NCI-H460 (cell line): ENCODE data around the gene GNAT1. TPM values are rescaled to one million over a fixed set of nuclear protein-coding genes. Genes with fewer than 3 reads are reported as not detected.

Experiments used
- DNase-seq: peaks from one replicate; pipeline ENCODE4 v3.0.0-alpha.2; 2016; ENCODE audit warnings: low read depth; ENCODE audit errors: extremely low read depth
- total RNA-seq: library from RNA; depleted of rRNA; stranded (reverse); fragments of >200 nt; shearing (Covaris generic); gene quantifications from 2 replicates; pipeline ENCODE4 v1.2.3, GENCODE V29; 2014

Gene GNAT1
- total RNA-seq, 1 experiment from 2014 or later = not detected

DNA sequence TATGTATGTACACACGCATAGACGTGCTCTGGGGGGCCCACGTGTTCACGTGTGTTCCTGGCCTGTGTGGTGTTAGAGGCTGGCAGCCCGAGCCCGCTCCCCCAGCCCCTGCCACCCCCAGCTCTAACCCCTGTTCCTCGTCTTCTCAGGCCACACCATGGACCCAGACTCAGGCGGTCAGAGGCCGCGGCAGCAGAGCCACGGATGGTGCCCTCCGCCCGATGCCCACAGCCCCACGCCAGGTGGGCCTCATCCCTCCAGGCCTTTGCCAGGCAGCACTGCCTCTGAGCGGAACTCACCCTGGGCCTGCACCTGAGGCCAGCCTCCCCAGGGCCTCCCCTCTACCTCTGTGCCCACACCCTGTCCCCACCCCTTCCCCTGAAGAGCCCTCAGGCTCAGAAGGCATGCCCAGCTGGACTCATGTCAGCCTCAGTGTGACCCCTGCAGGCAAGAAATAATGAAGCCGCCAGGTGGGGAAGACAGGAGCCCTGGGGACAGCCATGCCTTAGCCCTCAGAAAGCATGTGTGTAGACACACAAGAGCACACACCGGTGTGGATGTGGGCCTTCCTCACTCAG lies 16.4 kb upstream of the GNAT1 start:
- DNase-seq = no peak

DNA sequence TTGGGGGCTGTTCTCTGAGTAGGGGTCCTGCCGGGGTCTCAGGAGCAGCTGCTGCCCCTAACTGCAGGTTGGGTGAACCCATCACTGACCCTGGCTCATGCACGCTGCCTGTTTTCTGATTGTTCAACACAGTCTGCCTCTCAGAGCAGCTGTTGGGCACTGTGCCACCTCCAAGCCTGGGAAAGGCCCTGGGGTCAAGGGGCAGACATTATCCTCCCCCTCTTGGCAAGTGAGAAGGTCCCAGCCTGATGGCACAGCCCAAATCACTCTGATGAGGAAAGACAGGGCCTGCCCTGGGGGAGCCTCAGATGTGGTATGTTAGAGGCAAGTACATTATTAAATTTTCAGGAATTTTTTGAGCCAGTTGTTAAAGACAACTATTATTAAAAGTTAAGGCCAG lies 14.1 kb upstream of the GNAT1 start:
- DNase-seq = no peak

DNA sequence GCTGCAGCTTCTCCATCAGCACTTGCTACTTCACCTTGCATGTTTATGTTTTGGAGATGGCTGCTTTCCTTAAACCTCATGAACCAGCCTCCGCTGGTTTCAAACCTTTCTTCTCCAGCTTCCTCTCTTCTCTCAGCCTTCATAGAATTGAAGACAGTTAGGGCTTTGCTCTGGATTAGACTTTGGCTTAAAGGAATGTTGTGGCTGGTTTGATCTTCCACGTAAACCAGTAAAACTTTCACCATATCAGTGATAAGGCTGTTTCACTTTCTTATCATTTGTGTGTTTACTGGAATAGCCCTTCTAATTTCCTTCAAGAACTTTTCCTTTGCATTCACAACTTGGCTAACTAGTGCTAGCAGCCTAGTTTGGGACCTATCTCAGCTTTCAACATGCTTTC lies 11.7 kb upstream of the GNAT1 start:
- DNase-seq = no peak

DNA sequence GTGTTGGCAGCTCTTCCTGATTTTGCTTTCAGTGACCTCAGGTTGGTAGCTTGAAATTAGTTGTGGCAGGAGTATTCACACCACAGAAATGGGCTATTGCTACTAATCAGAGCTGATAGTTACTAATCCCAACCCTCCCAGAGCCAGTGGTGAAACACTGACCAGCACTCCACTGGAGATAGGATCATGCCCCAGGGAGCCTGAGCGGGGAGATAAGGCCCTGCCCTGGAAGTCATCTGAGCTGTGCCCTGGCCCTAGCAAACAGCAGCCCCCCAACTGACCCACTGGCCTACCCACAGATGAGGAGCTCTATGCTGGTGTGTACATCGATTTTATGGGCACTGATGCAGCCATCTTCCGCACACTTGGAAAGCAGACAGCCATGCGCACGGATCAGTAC lies 9.4 kb upstream of the GNAT1 start:
- no peak for DNase-seq

DNA sequence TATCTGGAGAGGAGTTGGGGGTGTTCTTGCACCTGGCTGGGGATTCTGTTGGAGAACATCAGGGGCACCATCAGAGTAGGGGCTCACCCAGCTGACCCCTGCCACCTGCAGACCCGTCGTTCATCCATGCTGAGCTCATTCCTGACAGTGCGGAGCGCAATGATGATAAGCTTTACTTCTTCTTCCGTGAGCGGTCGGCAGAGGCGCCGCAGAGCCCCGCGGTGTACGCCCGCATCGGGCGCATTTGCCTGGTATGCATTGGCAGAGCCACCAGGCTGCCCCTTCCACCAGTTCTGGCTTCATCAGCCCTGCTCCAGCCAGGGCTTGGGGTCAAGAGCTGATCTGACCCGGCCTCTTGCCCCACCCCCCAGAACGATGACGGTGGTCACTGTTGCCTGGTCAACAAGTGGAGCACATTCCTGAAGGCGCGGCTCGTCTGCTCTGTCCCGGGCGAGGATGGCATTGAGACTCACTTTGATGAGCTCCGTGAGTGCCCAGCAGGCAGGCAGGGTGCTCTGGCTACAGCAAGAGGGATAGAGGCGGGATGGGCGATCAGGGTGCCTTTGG lies 8.8 kb upstream of the GNAT1 start:
- DNase-seq = no peak

DNA sequence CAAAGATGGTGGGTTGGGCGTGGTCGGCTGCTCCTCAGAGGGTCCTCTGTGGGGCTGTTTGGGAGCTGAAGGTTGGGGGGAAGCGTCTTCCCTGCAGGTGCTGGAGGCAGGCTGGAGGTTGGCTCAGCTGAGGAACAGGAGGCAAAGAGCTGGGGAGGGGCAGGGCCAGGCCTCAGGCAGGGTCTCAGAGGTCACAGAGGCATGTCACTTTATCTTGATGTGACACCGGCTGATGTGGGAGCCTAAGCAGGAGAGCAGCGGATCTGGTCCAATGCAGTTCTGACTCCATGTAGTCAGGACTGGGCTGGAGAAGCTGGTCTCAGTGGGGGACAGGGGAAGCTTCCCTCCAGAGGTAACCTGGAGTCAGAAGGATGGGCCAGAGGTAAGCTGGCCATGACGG lies 7.7 kb upstream of the GNAT1 start:
- no peak for DNase-seq

DNA sequence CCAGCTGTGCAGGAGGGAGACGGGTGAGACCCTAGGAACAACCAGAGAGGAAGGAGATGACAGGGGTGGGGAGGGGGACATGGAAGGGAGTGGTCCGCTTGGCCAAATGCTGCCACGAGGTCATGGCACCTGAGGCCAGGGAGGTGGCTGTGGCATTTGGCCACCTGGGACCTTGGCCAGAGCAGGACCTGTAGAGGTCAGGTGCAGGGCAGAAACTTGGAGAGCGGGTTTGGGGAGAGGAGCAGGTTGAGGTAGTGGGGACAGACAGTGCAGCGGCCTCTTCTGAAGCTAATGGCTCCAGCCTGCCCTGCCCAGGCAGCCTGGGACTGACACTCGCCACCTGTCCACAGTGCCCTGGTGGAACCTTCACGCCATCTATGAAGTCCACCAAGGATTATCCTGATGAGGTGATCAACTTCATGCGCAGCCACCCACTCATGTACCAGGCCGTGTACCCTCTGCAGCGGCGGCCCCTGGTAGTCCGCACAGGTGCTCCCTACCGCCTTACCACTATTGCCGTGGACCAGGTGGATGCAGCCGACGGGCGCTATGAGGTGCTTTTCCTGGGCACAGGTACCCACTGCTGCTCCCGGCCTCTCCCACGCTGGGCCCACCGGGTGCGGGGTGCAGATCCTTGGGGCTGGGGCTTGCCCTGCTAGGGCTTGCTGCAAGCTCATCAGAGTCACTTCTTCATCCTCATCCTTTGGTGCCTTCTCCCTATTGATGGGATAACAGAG lies 7.0 kb upstream of the GNAT1 start:
- DNase-seq = no peak

DNA sequence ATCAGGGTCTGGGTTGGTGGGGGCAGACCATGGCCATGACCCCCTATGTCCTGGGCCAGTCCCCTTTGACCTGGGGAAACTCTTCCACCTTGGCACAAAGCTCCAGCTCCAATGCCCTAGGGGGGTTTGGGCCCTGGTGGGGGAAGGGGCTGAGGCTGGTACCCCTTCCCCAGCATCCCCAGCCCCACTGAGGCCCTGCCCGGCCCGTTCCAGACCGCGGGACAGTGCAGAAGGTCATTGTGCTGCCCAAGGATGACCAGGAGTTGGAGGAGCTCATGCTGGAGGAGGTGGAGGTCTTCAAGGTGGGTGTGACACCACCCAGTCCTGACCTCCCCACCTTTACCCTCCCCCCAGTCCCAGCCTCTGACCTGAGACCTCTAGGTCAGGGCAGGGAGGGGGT lies 6.2 kb upstream of the GNAT1 start:
- DNase-seq = no peak

DNA sequence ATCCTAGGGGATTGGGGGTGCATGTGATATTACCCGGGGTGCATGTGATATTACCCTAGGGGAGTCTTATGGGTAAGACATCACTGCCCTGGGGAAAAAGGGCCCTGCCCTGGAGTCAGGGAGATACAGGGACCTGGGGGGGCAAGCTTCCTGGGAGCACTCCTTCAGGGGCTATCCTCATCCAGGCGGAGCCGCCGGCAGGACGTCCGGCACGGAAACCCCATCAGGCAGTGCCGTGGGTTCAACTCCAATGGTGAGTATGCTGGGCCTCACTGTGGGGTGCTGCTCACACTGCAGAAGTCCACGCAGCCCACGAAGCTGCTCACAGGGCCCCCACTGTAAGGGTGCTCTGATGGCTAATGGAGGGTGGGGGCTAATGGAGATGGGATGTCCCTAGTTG lies 5.3 kb upstream of the GNAT1 start:
- DNase-seq = no peak

DNA sequence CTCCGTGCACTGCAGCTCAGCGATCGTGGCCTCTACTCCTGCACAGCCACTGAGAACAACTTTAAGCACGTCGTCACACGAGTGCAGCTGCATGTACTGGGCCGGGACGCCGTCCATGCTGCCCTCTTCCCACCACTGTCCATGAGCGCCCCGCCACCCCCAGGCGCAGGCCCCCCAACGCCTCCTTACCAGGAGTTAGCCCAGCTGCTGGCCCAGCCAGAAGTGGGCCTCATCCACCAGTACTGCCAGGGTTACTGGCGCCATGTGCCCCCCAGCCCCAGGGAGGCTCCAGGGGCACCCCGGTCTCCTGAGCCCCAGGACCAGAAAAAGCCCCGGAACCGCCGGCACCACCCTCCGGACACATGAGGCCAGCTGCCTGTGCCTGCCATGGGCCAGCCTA lies 3.7 kb upstream of the GNAT1 start:
- DNase-seq = no peak

DNA sequence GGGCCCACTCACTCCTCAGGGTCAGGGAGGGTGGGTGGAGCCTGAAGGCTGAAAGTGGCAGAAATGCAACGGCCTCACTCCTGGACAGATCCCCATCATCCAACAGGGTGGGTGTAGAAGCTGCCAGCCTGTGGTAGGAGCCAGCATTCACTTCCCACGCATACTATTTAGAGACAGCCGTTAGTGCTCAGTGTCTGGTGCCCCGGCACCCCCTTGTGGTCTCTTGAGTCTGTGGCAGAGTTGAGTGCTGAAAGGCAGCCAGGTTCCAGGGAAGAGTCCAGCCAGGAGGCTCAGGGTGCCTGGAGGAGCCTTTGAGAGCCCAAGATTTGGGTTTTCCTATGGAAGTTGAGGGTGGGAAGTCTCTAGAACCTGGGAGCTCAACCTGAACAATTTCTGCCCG lies 2.1 kb upstream of the GNAT1 start:
- peak; percentile 62 for DNase-seq

DNA sequence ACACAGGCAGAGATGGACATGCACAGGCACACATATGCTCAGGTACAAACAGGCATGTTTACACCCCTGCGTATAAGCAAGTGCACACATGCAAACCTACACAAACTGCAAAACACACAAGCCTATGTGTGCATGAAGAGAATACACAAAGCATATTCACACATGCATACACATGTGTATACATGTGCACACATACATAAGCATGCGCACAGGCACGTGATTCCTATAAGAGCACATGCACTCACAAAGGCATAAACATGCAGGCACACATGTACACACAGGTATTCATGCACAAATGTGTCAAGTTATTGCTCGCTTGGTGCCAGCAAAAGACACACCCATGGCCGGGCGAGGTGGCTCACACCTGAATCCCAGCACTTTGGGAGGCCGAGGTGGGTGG lies 1.4 kb upstream of the GNAT1 start:
- no peak for DNase-seq

DNA sequence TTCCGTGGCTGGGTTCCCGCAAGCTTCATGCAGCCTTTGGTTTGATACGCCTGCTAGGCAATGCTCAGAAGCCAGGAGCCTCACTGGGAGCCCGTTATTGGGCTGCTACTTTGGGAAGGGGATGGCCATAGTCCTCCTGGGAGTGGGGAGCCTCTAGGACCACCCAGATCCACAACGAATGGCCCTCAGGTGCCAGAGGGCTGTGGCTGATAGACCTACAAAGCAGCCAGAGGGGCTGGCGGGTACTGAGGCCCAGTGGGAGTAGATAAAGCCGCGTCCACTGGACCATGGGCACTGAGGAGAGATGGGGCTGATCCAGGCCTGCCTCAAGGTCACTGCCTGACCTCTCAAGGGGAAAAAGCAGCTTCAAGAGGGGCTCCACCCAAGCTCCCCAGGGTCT lies 714 bp downstream of the GNAT1 start:
- DNase-seq = no peak

DNA sequence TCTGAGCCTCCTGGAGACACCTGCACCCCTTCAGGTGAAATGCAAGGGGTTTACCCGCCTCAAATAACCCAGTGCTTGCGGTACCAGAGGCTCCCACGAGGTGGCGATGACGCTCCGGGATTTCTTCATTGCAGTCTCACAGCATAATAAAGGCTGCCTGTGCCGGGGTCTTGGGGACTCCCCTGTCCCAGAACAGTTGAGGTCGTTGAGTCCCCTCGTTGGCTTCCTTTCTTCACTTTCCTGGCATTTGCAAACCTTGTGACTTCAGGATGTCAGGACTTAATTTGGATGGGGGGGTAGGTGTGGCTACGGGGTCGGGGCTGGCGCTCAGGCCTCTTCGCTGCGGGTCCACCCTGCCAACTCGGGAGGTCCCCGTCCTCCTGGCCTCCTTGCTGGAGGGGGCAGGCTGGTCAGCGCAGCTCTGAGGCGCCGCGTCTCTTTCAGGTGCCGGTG lies 1.3 kb downstream of the GNAT1 start:
- peak; percentile 37 for DNase-seq

DNA sequence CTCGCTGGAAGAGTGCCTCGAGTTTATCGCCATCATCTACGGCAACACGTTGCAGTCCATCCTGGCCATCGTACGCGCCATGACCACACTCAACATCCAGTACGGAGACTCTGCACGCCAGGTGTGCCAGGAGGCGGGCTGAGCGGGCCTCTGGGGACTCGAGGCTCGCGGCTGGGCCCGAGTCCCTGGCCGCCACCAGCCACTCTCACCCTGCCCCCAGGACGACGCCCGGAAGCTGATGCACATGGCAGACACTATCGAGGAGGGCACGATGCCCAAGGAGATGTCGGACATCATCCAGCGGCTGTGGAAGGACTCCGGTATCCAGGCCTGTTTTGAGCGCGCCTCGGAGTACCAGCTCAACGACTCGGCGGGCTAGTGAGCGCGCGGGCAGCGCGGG lies 1.9 kb downstream of the GNAT1 start:
- DNase-seq = no peak

DNA sequence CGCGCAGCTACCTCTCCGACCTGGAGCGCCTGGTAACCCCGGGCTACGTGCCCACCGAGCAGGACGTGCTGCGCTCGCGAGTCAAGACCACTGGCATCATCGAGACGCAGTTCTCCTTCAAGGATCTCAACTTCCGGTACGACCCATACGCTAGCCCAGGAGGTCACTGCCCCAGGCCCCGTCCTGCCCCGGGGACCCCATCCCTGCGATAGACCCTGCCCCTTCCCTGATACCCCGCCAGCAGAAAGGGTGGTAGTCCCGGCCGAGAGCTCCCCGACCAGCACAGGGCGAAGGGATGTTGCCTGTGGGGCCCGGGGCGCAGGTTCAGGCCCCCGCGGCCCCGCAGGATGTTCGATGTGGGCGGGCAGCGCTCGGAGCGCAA lies 2.3 kb downstream of the GNAT1 start:
- DNase-seq = no peak

DNA sequence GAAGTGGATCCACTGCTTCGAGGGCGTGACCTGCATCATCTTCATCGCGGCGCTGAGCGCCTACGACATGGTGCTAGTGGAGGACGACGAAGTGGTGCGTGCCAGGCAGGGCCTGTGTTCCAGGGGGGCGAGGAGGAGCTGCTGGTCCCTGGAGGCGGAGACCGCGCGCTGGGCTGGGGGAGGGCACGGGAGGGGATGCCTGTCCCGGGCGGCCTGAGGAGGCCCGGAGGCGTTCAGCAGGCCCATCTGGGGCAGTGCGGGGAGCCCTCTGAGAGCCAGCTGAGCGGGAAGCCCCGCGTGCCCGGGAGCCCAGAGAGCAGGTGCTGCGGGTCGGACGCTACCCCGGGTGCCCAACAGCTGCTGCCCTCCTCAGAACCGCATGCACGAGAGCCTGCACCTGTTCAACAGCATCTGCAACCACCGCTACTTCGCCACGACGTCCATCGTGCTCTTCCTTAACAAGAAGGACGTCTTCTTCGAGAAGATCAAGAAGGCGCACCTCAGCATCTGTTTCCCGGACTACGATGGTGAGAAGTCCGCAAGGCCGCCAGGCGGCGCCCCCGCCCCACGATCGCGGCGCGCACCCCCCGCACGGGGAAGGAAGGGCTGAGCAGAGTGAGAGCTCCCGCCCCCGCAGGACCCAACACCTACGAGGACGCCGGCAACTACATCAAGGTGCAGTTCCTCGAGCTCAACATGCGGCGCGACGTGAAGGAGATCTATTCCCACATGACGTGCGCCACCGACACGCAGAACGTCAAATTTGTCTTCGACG lies 2.9 kb downstream of the GNAT1 start:
- DNase-seq = no peak

DNA sequence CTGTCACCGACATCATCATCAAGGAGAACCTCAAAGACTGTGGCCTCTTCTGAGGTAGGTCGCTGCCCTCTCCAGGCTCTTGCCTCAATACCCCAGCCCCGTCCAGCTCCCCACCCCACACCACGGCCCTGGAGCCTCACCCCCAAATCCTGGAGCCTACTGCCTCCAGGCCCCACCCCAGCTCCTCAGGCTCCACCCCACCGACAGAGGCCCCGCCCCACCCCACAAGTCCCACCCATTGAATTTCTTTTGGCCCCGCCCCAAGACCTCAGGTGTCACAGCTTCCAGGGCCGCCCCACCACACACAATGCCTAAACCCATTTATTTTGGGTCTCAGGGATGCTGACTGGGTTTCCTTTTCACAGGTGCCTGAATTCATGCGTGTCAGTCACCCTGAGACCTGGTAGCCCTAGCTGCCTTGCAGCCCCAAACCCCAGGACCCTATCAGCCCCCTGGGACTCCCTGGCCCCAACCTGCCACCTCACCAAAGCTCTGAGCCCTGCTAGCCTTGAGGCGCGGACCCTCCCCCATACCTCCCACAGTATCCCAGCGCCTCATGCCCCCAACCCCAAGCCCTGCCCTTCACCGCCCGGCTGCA lies 3.6 kb downstream of the GNAT1 start:
- no peak for DNase-seq

DNA sequence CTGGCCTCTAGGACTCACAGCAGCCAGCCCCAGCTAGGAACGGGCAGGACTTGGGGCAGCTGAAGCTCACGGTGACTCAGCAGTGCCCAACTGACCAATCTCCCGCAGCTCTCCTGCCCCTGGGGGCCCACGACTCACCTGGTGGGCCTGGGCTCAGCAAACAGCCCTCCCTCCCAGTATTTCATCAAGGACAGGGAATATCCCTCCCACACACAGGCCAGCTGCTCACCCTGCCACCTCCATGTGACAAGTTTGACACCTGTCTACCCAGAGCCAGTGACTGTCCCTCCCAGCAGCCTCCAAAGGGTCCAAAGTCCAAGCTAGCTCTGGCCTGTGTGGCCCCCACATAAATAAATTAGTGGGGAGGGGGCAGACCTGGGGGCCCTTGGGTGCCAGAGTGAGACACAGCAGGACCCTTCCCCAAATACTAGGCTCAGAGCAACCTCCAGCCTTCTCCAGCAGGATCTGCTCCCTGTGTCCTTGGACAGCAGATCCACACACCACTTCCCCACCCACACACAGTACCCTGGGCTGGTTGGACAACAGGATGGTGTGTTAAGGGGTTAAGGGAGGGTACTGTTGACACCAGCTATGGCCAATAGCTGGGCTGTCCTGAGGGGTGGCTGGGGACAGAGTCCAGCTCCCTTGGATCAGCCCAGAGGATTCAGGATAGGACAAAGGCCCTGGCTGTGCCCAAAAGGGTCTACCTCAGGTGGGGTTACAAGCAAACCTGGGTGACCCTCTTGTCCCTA lies 4.3 kb downstream of the GNAT1 start:
- no peak for DNase-seq

DNA sequence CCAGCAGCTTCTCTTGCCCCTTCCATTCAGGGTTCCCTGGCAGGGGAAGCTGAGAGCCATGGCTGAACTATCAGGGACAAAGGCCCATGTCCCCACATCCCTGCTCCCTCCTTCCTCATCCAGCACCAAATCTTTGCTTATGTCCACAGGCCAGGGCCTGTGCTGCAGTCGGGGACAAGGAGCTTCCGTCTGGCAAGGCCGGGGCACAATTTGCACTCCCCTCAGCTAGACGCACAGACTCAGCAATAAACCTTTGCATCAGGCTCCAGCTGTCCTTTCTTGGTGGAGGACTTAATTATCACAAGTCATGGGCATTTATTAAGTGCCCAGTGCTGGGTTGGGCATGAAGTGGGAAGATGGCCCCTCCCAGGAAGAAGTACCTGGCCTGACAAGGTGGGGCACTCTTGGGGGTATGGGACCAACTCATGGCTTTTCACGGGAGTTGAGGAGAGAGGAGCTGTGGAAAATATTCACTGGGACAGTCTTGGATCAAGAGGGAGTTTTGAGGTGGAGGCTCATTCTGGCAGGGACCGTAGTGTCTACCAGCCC lies 4.9 kb downstream of the GNAT1 start:
- no peak for DNase-seq
